CD14-positive monocyte (primary cell): ENCODE results near the gene RASD1. TPM values are rescaled to one million over a fixed set of nuclear protein-coding genes. Genes with fewer than 3 reads are reported as not detected.

ENCODE experiments used
- DNase-seq, 3 donors: peaks; one replicate each; pipeline ENCODE4 v3.0.0-alpha.2; 2011 to 2022
- H2AFZ ChIP-seq: 2 replicates; pipeline ENCODE4 v1.6.0; 2012; ENCODE audit warnings: mild to moderate bottlenecking, low read depth, low read length, inconsistent platforms; ENCODE audit not compliant: insufficient read depth, poor library complexity, severe bottlenecking
- H3K27ac ChIP-seq, 2 donors: 1 replicate in 1 of 2; 2 replicates in 1 of 2; pipeline ENCODE4 v1.5.1; 2012 to 2013; ENCODE audit warnings: low read length in 2 of 2, control low read depth in 1 of 2, inconsistent platforms in 1 of 2, low read depth in 1 of 2, mild to moderate bottlenecking in 1 of 2
- H3K27me3 ChIP-seq, 2 donors: one replicate each; pipeline versions ENCODE4 v1.6.0 to v1.6.1; 2011 to 2013; ENCODE audit warnings: low read length in 2 of 2; ENCODE audit not compliant: control insufficient read depth in 2 of 2, insufficient read depth in 2 of 2
- H3K36me3 ChIP-seq, 2 donors: replicated peaks in 1 of 2; 1 replicate in 1 of 2; 2 replicates in 1 of 2; pipeline versions ENCODE4 v1.5.1 to v1.6.1; 2012 to 2013; ENCODE audit warnings: low read length in 2 of 2, control low read depth in 1 of 2, inconsistent platforms in 1 of 2, mild to moderate bottlenecking in 1 of 2; ENCODE audit not compliant: insufficient read depth in 2 of 2, control insufficient read depth in 1 of 2
- H3K4me1 ChIP-seq, 2 donors: 1 replicate in 1 of 2; 2 replicates in 1 of 2; pipeline versions ENCODE4 v1.5.1 to v1.6.1; 2012 to 2013; ENCODE audit warnings: low read length in 2 of 2, control low read depth in 1 of 2, inconsistent platforms in 1 of 2, mild to moderate bottlenecking in 1 of 2, moderate library complexity in 1 of 2; ENCODE audit not compliant: insufficient read depth in 2 of 2, control insufficient read depth in 1 of 2
- H3K4me2 ChIP-seq: replicated peaks from 2 replicates; pipeline ENCODE3; 2012; ENCODE audit warnings: low read length, moderate library complexity, mild to moderate bottlenecking; ENCODE audit not compliant: poor library complexity, severe bottlenecking; ENCODE audit errors: extremely low read depth
- H3K4me3 ChIP-seq, 3 experiments: fragments of 200-600 bp in 1 of 3; sonication (generic) in 1 of 3; replicated peaks in 1 of 3; 1 replicate in 2 of 3; 2 replicates in 1 of 3; pipeline ENCODE4 v1.5.1; 2011 to 2013; ENCODE audit warnings: low read length in 3 of 3, mild to moderate bottlenecking in 3 of 3, control low read depth in 2 of 3, low read depth in 2 of 3, inconsistent platforms in 1 of 3, moderate library complexity in 1 of 3
- H3K79me2 ChIP-seq: 2 replicates; pipeline ENCODE4 v1.6.0; 2012; ENCODE audit warnings: mild to moderate bottlenecking, control low read depth, inconsistent platforms, low read length, moderate library complexity; ENCODE audit not compliant: insufficient read depth
- H3K9ac ChIP-seq: 2 replicates; pipeline ENCODE4 v1.6.0; 2017; ENCODE audit warnings: low read length, mild to moderate bottlenecking; ENCODE audit not compliant: insufficient read depth, poor library complexity, severe bottlenecking
- H3K9me3 ChIP-seq, 2 donors: replicated peaks in 1 of 2; 1 replicate in 1 of 2; 2 replicates in 1 of 2; pipeline versions ENCODE4 v1.5.1 to v1.6.1; 2012 to 2013; ENCODE audit warnings: low read length in 2 of 2, control low read depth in 1 of 2; ENCODE audit not compliant: control insufficient read depth in 1 of 2, insufficient read depth in 1 of 2
- H4K20me1 ChIP-seq: 2 replicates; pipeline ENCODE4 v1.6.0; 2012; ENCODE audit warnings: mild to moderate bottlenecking, low read length, control low read depth, moderate library complexity; ENCODE audit not compliant: insufficient read depth
- H3K27ac Mint-ChIP-seq, 7 donors: one replicate each; pipeline ENCODE4 v1.8.0; 2020; ENCODE audit warnings: mild to moderate bottlenecking in 7 of 7, mixed read lengths in 7 of 7, moderate library complexity in 6 of 7, inconsistent platforms in 2 of 7
- H3K27me3 Mint-ChIP-seq, 3 donors: one replicate each; pipeline ENCODE4 v1.8.0; 2021 to 2022; ENCODE audit warnings: low read depth in 3 of 3, mild to moderate bottlenecking in 3 of 3, mixed read lengths in 3 of 3, moderate library complexity in 3 of 3, inconsistent platforms in 1 of 3
- H3K36me3 Mint-ChIP-seq, 2 donors: one replicate each; pipeline ENCODE4 v1.8.0; 2020; ENCODE audit warnings: mixed read lengths in 2 of 2, inconsistent platforms in 1 of 2, mild to moderate bottlenecking in 1 of 2
- H3K4me1 Mint-ChIP-seq: one replicate; pipeline ENCODE4 v1.8.0; 2020; ENCODE audit warnings: mild to moderate bottlenecking, mixed read lengths
- H3K4me3 Mint-ChIP-seq, 2 donors: one replicate each; pipeline ENCODE4 v1.8.0; 2020; ENCODE audit warnings: mild to moderate bottlenecking in 2 of 2, mixed read lengths in 2 of 2, moderate library complexity in 1 of 2
- H3K9me3 Mint-ChIP-seq, 7 donors: one replicate each; pipeline ENCODE4 v1.8.0; 2020 to 2022; ENCODE audit warnings: mixed read lengths in 7 of 7, mild to moderate bottlenecking in 6 of 7, moderate library complexity in 6 of 7, inconsistent platforms in 2 of 7
- CTCF ChIP-seq: fragments of 200-600 bp; IDR thresholded peaks from one replicate; pipeline ENCODE4 v1.8.0; 2022; ENCODE audit warnings: antibody characterized with exemption, mild to moderate bottlenecking
- WGBS: methylation state at CpG from one replicate; pipeline ENCODE4 v1.1.5; 2013; ENCODE audit warnings: missing lambda C conversion rate; ENCODE audit not compliant: insufficient coverage; 5-methylcytosine and 5-hydroxymethylcytosine counted together
- intact Hi-C, 2 donors: fragments of 100-400 bp; cut with micrococcal nuclease; formaldehyde crosslinking; loops; one replicate each; pipeline versions ENCODE4 v1.15.0 to v1.15.1; 2023
- polyA plus RNA-seq, 3 donors: library from polyadenylated mRNA; depleted of rRNA in 1 of 3; unstranded in 2 of 3; stranded (reverse) in 1 of 3; fragments of 300-500 nt in 2 of 3; fragments of >200 nt in 1 of 3; fragmentation: Illumina TruSeq in 2 of 3; gene quantifications; 1 replicate in 2 of 3; 2 replicates in 1 of 3; pipeline ENCODE4 v1.2.3, GENCODE V29; 2012 to 2021

The RASD1 gene
- polyA plus RNA-seq, 3 donors, result 0.88 to 12.4 (median 1.3) TPM

- intact Hi-C loops, result no loop called here
- peaks cover 0 to 3% of the 10 kb centered on the region in 2 donors for H3K36me3 Mint-ChIP-seq
- no peaks in the 10 kb centered on the region for H3K4me1 ChIP-seq
- 80% methylated on average over 8 of the region's 17 CpGs for WGBS
- H3K4me3 Mint-ChIP-seq, result no peak overlapping the region
- no peak overlapping the region for H3K27ac ChIP-seq
- peaks cover under 1 to 3% (median 1%) of the 10 kb centered on the region in 3 donors for H3K27me3 Mint-ChIP-seq
- TF ChIP-seq CTCF, result no peak
- no peaks in the 10 kb centered on the region for H4K20me1 ChIP-seq
- no peak overlapping the region for H3K4me2 ChIP-seq
- no peaks in the 10 kb centered on the region for H3K79me2 ChIP-seq
- H3K36me3 ChIP-seq, result no peaks in the 10 kb centered on the region
- H3K27ac Mint-ChIP-seq, result no peak overlapping the region
- no peak overlapping the region for H2AFZ ChIP-seq
- H3K9ac ChIP-seq, result no peak overlapping the region
- peaks cover 1% of the 10 kb centered on the region for H3K4me1 Mint-ChIP-seq
- no peaks in the 10 kb centered on the region for H3K9me3 ChIP-seq
- no peak overlapping the region for H3K4me3 ChIP-seq
- no peak for DNase-seq
- H3K27me3 ChIP-seq, result no peaks in the 10 kb centered on the region
- no peaks in the 10 kb centered on the region for H3K9me3 Mint-ChIP-seq
Observed at GRCh38 chr17:17506893-17507464, 10.8 kb upstream of the RASD1 start.

GRCh38 chr17:17506181-17506741 is 10.1 kb upstream of the RASD1 start:
- peaks cover 1% of the 10 kb centered on the region for H3K4me1 Mint-ChIP-seq
- Histone ChIP-seq H4K20me1 (no peaks in the 10 kb centered on the region), H3K4me1 (no peaks in the 10 kb centered on the region), H3K9ac (no peak overlapping the region), H3K36me3 (no peaks in the 10 kb centered on the region), H3K27me3 (no peaks in the 10 kb centered on the region), H3K4me3 (no peak overlapping the region), H3K79me2 (no peaks in the 10 kb centered on the region), H3K9me3 (no peaks in the 10 kb centered on the region), H2AFZ (no peak overlapping the region), H3K4me2 (no peak overlapping the region), H3K27ac (no peak overlapping the region)
- DNase-seq, result no peak
- WGBS, result 97% methylated on average over 17 of the region's 22 CpGs
- H3K36me3 Mint-ChIP-seq, result peaks cover 0 to 3% of the 10 kb centered on the region in 2 donors
- H3K27me3 Mint-ChIP-seq, result peaks cover 0 to 3% (median 1%) of the 10 kb centered on the region in 3 donors
- no peak for TF ChIP-seq CTCF
- H3K27ac Mint-ChIP-seq, result no peak overlapping the region
- H3K4me3 Mint-ChIP-seq, result no peak overlapping the region
- H3K9me3 Mint-ChIP-seq, result no peaks in the 10 kb centered on the region
- intact Hi-C loops, result no loop called here
